HG02642 (cell line): ENCODE measurements around the gene BAX.

ENCODE experiments used
- ATAC-seq: cut with Tn5 transposase; IDR thresholded peaks from one replicate; pipeline ENCODE4 v1.9.1; 2021; ENCODE audit warnings: mild to moderate bottlenecking; ENCODE audit not compliant: unreplicated experiment, poor library complexity

The BAX gene

GRCh38 chr19:49009828-49010227 is 55.2 kb downstream of the BAX start:
- no peak for ATAC-seq

GRCh38 chr19:49010453-49010852 is 55.8 kb downstream of the BAX start:
- no peak for ATAC-seq

GRCh38 chr19:49011194-49011593 is 56.5 kb downstream of the BAX start:
- ATAC-seq, result no peak
